ENCODE measurements around the gene SLC12A2. TPM values are rescaled to one million over a fixed set of nuclear protein-coding genes. Genes with fewer than 3 reads are reported as not detected.

The SLC12A2 gene
- total and polyA plus RNA-seq, 2 experiments from 2014 or later = 8.1 to 21.3 TPM

DNA sequence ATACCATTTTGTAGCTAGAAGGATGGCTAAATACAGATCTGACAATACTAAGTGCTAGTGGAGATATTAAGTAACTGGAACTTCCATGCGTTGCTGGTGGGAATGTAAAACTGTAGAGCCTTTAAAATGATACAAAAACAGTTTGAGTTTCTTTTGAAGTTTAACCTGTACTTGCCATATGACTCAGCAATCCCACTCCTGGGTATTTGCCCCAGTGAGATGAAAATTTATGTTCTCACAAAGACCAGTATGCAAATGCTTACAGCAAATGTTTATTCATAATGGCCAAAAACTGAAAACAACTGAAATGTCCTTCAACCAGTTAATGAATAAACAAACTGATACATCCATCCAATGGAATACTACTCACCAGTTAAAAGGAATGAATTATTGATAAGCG lies 137.3 kb downstream of the SLC12A2 start:
- Histone ChIP-seq H3K4me2 (no peak overlapping the region), H3K36me3 (ENCODE audit: insufficient read depth) (no peaks in the 10 kb centered on the region), H2AFZ (no peak overlapping the region), H3K27me3 (ENCODE audit: insufficient read depth) (no peaks in the 10 kb centered on the region), H3K4me1 (ENCODE audit: insufficient read depth) (no peaks in the 10 kb centered on the region), H3K9me2 (ENCODE audit: insufficient read depth) (peaks cover 16% of the 10 kb centered on the region; the same call in 1 of the 2 replicates), H4K20me1 (replicated peaks; ENCODE audit: insufficient read depth) (no peaks in the 10 kb centered on the region), H3F3A (replicated peaks; ENCODE audit: low read depth) (no peaks in the 10 kb centered on the region), H3K4me3 (no peak overlapping the region), H3K79me2 (replicated peaks; ENCODE audit: insufficient read depth) (no peaks in the 10 kb centered on the region), H3K27ac (ENCODE audit: low read depth) (no peak overlapping the region)
- TF ChIP-seq JUNB (IDR thresholded peaks at IDR 0.05; ENCODE audit: unreplicated experiment) (no peak), POLR2AphosphoS5 (IDR thresholded peaks at IDR 0.05; ENCODE audit: low read depth) (no peak), ZNF114 (CRISPR knock-in tag; IDR thresholded peaks at IDR 0.05) (no peak), EZH2 (IDR thresholded peaks at IDR 0.05; ENCODE audit: low read depth, unreplicated experiment) (no peak), EZH2phosphoT487 (IDR thresholded peaks at IDR 0.05; ENCODE audit: unreplicated experiment) (no peak), STAT1 (IDR thresholded peaks at IDR 0.05; ENCODE audit: unreplicated experiment) (no peak), NANOG (IDR thresholded peaks at IDR 0.05; ENCODE audit: borderline replicate concordance) (no peak), ZNF331 (CRISPR knock-in tag; IDR thresholded peaks at IDR 0.05; ENCODE audit: low read depth) (no peak), CREB1 (CRISPR knock-in tag; IDR thresholded peaks at IDR 0.05; ENCODE audit: low read depth) (no peak)
- TF ChIP-seq, protein P1, sequence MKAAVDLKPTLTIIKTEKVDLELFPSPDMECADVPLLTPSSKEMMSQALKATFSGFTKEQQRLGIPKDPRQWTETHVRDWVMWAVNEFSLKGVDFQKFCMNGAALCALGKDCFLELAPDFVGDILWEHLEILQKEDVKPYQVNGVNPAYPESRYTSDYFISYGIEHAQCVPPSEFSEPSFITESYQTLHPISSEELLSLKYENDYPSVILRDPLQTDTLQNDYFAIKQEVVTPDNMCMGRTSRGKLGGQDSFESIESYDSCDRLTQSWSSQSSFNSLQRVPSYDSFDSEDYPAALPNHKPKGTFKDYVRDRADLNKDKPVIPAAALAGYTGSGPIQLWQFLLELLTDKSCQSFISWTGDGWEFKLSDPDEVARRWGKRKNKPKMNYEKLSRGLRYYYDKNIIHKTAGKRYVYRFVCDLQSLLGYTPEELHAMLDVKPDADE (IDR thresholded peaks at IDR 0.05) = no peak
- TF ChIP-seq, protein P2, sequence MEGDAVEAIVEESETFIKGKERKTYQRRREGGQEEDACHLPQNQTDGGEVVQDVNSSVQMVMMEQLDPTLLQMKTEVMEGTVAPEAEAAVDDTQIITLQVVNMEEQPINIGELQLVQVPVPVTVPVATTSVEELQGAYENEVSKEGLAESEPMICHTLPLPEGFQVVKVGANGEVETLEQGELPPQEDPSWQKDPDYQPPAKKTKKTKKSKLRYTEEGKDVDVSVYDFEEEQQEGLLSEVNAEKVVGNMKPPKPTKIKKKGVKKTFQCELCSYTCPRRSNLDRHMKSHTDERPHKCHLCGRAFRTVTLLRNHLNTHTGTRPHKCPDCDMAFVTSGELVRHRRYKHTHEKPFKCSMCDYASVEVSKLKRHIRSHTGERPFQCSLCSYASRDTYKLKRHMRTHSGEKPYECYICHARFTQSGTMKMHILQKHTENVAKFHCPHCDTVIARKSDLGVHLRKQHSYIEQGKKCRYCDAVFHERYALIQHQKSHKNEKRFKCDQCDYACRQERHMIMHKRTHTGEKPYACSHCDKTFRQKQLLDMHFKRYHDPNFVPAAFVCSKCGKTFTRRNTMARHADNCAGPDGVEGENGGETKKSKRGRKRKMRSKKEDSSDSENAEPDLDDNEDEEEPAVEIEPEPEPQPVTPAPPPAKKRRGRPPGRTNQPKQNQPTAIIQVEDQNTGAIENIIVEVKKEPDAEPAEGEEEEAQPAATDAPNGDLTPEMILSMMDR (conservative IDR thresholded peaks at IDR 0.05; ENCODE audit: low read depth in 2 of 2) = no peak
- TF ChIP-seq, protein P3, sequence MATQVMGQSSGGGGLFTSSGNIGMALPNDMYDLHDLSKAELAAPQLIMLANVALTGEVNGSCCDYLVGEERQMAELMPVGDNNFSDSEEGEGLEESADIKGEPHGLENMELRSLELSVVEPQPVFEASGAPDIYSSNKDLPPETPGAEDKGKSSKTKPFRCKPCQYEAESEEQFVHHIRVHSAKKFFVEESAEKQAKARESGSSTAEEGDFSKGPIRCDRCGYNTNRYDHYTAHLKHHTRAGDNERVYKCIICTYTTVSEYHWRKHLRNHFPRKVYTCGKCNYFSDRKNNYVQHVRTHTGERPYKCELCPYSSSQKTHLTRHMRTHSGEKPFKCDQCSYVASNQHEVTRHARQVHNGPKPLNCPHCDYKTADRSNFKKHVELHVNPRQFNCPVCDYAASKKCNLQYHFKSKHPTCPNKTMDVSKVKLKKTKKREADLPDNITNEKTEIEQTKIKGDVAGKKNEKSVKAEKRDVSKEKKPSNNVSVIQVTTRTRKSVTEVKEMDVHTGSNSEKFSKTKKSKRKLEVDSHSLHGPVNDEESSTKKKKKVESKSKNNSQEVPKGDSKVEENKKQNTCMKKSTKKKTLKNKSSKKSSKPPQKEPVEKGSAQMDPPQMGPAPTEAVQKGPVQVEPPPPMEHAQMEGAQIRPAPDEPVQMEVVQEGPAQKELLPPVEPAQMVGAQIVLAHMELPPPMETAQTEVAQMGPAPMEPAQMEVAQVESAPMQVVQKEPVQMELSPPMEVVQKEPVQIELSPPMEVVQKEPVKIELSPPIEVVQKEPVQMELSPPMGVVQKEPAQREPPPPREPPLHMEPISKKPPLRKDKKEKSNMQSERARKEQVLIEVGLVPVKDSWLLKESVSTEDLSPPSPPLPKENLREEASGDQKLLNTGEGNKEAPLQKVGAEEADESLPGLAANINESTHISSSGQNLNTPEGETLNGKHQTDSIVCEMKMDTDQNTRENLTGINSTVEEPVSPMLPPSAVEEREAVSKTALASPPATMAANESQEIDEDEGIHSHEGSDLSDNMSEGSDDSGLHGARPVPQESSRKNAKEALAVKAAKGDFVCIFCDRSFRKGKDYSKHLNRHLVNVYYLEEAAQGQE (IDR thresholded peaks at IDR 0.05; ENCODE audit: unreplicated experiment) = no peak
- TF ChIP-seq, protein P4, sequence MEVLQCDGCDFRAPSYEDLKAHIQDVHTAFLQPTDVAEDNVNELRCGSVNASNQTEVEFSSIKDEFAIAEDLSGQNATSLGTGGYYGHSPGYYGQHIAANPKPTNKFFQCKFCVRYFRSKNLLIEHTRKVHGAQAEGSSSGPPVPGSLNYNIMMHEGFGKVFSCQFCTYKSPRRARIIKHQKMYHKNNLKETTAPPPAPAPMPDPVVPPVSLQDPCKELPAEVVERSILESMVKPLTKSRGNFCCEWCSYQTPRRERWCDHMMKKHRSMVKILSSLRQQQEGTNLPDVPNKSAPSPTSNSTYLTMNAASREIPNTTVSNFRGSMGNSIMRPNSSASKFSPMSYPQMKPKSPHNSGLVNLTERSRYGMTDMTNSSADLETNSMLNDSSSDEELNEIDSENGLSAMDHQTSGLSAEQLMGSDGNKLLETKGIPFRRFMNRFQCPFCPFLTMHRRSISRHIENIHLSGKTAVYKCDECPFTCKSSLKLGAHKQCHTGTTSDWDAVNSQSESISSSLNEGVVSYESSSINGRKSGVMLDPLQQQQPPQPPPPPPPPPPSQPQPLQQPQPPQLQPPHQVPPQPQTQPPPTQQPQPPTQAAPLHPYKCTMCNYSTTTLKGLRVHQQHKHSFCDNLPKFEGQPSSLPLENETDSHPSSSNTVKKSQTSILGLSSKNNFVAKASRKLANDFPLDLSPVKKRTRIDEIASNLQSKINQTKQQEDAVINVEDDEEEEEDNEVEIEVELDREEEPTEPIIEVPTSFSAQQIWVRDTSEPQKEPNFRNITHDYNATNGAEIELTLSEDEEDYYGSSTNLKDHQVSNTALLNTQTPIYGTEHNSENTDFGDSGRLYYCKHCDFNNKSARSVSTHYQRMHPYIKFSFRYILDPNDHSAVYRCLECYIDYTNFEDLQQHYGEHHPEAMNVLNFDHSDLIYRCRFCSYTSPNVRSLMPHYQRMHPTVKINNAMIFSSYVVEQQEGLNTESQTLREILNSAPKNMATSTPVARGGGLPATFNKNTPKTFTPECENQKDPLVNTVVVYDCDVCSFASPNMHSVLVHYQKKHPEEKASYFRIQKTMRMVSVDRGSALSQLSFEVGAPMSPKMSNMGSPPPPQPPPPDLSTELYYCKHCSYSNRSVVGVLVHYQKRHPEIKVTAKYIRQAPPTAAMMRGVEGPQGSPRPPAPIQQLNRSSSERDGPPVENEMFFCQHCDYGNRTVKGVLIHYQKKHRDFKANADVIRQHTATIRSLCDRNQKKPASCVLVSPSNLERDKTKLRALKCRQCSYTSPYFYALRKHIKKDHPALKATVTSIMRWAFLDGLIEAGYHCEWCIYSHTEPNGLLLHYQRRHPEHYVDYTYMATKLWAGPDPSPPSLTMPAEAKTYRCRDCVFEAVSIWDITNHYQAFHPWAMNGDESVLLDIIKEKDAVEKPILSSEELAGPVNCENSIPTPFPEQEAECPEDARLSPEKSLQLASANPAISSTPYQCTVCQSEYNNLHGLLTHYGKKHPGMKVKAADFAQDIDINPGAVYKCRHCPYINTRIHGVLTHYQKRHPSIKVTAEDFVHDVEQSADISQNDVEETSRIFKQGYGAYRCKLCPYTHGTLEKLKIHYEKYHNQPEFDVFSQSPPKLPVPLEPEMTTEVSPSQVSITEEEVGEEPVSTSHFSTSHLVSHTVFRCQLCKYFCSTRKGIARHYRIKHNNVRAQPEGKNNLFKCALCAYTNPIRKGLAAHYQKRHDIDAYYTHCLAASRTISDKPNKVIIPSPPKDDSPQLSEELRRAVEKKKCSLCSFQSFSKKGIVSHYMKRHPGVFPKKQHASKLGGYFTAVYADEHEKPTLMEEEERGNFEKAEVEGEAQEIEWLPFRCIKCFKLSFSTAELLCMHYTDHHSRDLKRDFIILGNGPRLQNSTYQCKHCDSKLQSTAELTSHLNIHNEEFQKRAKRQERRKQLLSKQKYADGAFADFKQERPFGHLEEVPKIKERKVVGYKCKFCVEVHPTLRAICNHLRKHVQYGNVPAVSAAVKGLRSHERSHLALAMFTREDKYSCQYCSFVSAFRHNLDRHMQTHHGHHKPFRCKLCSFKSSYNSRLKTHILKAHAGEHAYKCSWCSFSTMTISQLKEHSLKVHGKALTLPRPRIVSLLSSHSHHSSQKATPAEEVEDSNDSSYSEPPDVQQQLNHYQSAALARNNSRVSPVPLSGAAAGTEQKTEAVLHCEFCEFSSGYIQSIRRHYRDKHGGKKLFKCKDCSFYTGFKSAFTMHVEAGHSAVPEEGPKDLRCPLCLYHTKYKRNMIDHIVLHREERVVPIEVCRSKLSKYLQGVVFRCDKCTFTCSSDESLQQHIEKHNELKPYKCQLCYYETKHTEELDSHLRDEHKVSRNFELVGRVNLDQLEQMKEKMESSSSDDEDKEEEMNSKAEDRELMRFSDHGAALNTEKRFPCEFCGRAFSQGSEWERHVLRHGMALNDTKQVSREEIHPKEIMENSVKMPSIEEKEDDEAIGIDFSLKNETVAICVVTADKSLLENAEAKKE (CRISPR knock-in tag; IDR thresholded peaks at IDR 0.05) = no peak
- H3K27me3 Mint-ChIP-seq (ENCODE audit: insufficient read depth, low read depth, poor library complexity) = no peaks in the 10 kb centered on the region
- DNase-seq (ENCODE audit: low spot score) (no peak), ATAC-seq (no peak)
- H3K9me3 Mint-ChIP-seq = no peaks in the 10 kb centered on the region
- H3K4me1 Mint-ChIP-seq = 0 out of 3 replicates have a peak, but pooled peaks cover 3% of the 10 kb centered on the region
- no peak overlapping the region for H3K4me3 Mint-ChIP-seq
- H3K27ac Mint-ChIP-seq = no peak overlapping the region
- H3K36me3 Mint-ChIP-seq (ENCODE audit: low read depth) = no peaks in the 10 kb centered on the region

All from GM23338 (cell line).